NT2/D1 (cell line): ENCODE measurements around the gene RNU6-1.

Source experiments
- DNase-seq: peaks from one replicate; pipeline ENCODE4 v3.0.0-alpha.2; 2011; ENCODE audit warnings: low read depth, low spot score
- H3K27me3 ChIP-seq: 2 replicates; pipeline ENCODE4 v1.6.0; 2011; ENCODE audit warnings: mild to moderate bottlenecking; ENCODE audit not compliant: insufficient read length, insufficient read depth
- H3K36me3 ChIP-seq: 2 replicates; pipeline ENCODE4 v1.6.1; 2011; ENCODE audit warnings: mild to moderate bottlenecking, low read length, mixed read lengths; ENCODE audit not compliant: insufficient read depth, insufficient read length
- H3K4me1 ChIP-seq: 2 replicates; pipeline ENCODE4 v1.5.1; 2011; ENCODE audit not compliant: insufficient read depth, insufficient read length
- H3K4me3 ChIP-seq: 2 replicates; pipeline ENCODE4 v1.5.1; 2011; ENCODE audit warnings: low read depth; ENCODE audit not compliant: insufficient read length
- H3K9ac ChIP-seq: 2 replicates; pipeline ENCODE4 v1.6.0; 2011; ENCODE audit warnings: low read depth; ENCODE audit not compliant: insufficient read length
- H3K9me3 ChIP-seq: 2 replicates; pipeline ENCODE4 v1.5.1; 2011; ENCODE audit warnings: mild to moderate bottlenecking, low read length; ENCODE audit not compliant: insufficient read depth
- SUZ12 ChIP-seq: IDR thresholded peaks from 2 replicates; pipeline ENCODE4 v1.6.1; 2011; ENCODE audit not compliant: insufficient read length, insufficient read depth; ENCODE audit errors: extremely low read depth
- YY1 ChIP-seq: IDR thresholded peaks from 2 replicates; pipeline ENCODE4 v1.6.1; 2011; ENCODE audit not compliant: insufficient read length, insufficient read depth
- ZNF274 ChIP-seq: IDR thresholded peaks from 2 replicates; pipeline ENCODE4 v1.6.1; 2011; ENCODE audit warnings: mild to moderate bottlenecking, low read depth, low read length

Gene RNU6-1

GRCh38 chr15:67816668-67817067, 23.2 kb downstream of the RNU6-1 start:
- H3K4me3 ChIP-seq: no peak overlapping the region
- no peaks in the 10 kb centered on the region for H3K36me3 ChIP-seq
- H3K27me3 ChIP-seq: peaks cover 48% of the 10 kb centered on the region
- peaks cover 14% of the 10 kb centered on the region; the same call in 1 of the 2 replicates for H3K9me3 ChIP-seq
- H3K9ac ChIP-seq: no peak overlapping the region
- TF ChIP-seq YY1 (no peak), ZNF274 (no peak), SUZ12 (no peak)
- H3K4me1 ChIP-seq: peaks cover 11% of the 10 kb centered on the region
- DNase-seq: no peak

GRCh38 chr15:67815036-67815592, 24.7 kb downstream of the RNU6-1 start:
- peaks cover 9% of the 10 kb centered on the region for H3K4me1 ChIP-seq
- no peak for DNase-seq
- H3K4me3 ChIP-seq: no peak overlapping the region
- peaks cover 33% of the 10 kb centered on the region for H3K27me3 ChIP-seq
- TF ChIP-seq ZNF274: no peak
- no peak for TF ChIP-seq SUZ12
- no peak for TF ChIP-seq YY1
- H3K36me3 ChIP-seq: no peaks in the 10 kb centered on the region
- no peak overlapping the region for H3K9ac ChIP-seq
- peaks cover 14% of the 10 kb centered on the region; the same call in 1 of the 2 replicates for H3K9me3 ChIP-seq

DNA sequence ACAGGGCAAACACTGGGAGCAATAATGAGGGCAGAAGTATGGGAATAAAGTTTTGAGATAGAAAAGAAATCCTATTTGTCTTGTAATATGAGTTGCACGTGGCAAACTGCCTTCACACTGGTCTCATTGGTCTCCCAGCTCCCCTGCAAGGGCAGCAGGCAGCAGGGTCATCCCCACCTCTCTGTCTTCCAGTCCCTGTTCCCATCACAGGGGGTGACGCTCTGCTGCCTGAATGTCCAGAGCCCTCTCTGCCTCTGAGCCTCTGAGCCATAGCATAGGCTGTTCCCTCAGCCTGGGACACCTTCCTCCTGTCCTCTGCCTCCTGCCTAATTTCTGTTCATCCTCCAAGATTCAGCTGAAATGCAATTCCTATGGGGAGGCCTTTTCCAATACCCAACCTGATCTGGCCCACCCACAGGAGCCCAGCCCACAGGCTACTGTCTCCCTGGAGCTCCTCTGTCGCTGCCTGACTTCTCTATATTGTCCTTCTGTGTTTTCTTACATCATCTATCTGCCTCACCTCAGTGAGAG, 26.7 kb downstream of the RNU6-1 start:
- peaks cover 15% of the 10 kb centered on the region for H3K27me3 ChIP-seq
- peaks cover 14% of the 10 kb centered on the region; the same call in 1 of the 2 replicates for H3K9me3 ChIP-seq
- TF ChIP-seq ZNF274: no peak
- no peak for TF ChIP-seq SUZ12
- no peak for TF ChIP-seq YY1
- H3K36me3 ChIP-seq: no peaks in the 10 kb centered on the region
- H3K4me3 ChIP-seq: no peak overlapping the region
- peaks cover 9% of the 10 kb centered on the region for H3K4me1 ChIP-seq
- no peak overlapping the region for H3K9ac ChIP-seq
- DNase-seq: no peak

GRCh38 chr15:67812241-67812644, 27.6 kb downstream of the RNU6-1 start:
- TF ChIP-seq SUZ12 (no peak), YY1 (no peak), ZNF274 (no peak)

GRCh38 chr15:67809866-67810265, 30.0 kb downstream of the RNU6-1 start:
- Histone ChIP-seq H3K27me3 (no peaks in the 10 kb centered on the region), H3K9ac (no peak overlapping the region), H3K9me3 (no peaks in the 10 kb centered on the region), H3K4me1 (peaks cover 18% of the 10 kb centered on the region), H3K4me3 (no peak overlapping the region), H3K36me3 (no peaks in the 10 kb centered on the region)
- DNase-seq: no peak
- TF ChIP-seq ZNF274 (no peak), YY1 (no peak), SUZ12 (no peak)

More at GRCh38 chr15:67812241-67812644, 27.6 kb downstream of the RNU6-1 start:
- peaks cover 14% of the 10 kb centered on the region; the same call in 1 of the 2 replicates for H3K9me3 ChIP-seq
- peaks cover 7% of the 10 kb centered on the region for H3K27me3 ChIP-seq
- H3K36me3 ChIP-seq: no peaks in the 10 kb centered on the region
- DNase-seq: no peak
- no peak overlapping the region for H3K4me3 ChIP-seq
- no peak overlapping the region for H3K9ac ChIP-seq
- H3K4me1 ChIP-seq: peaks cover 9% of the 10 kb centered on the region

- Histone ChIP-seq H3K4me1 (peaks cover 22% of the 10 kb centered on the region), H3K9me3 (no peaks in the 10 kb centered on the region), H3K4me3 (no peak overlapping the region), H3K36me3 (no peaks in the 10 kb centered on the region), H3K27me3 (no peaks in the 10 kb centered on the region), H3K9ac (no peak overlapping the region)
- DNase-seq: no peak
- TF ChIP-seq YY1: no peak
- TF ChIP-seq ZNF274: no peak
- no peak for TF ChIP-seq SUZ12
Observed at GRCh38 chr15:67809441-67809840, 30.4 kb downstream of the RNU6-1 start.

- Histone ChIP-seq H3K4me3 (no peak overlapping the region), H3K36me3 (no peaks in the 10 kb centered on the region), H3K27me3 (no peaks in the 10 kb centered on the region), H3K4me1 (peaks cover 26% of the 10 kb centered on the region), H3K9ac (no peak overlapping the region), H3K9me3 (no peaks in the 10 kb centered on the region)
- TF ChIP-seq ZNF274: no peak
- TF ChIP-seq YY1: no peak
- TF ChIP-seq SUZ12: no peak
- DNase-seq: no peak
Observed at GRCh38 chr15:67808821-67809220, 31.0 kb downstream of the RNU6-1 start.
